B cell (primary cell): ENCODE data around the gene VPS11. TPM values are rescaled to one million over a fixed set of nuclear protein-coding genes. Genes with fewer than 3 reads are reported as not detected.

Source experiments
- ATAC-seq: fragments of 200-7000 bp; cut with Tn5 transposase; one replicate; pipeline ENCODE4 v1.10.0; 2021; ENCODE audit warnings: low read depth, mild to moderate bottlenecking, moderate number of reproducible peaks, moderate library complexity
- CTCF ChIA-PET: fragments of 350-600 bp; sonication (Branson Sonifier 250); formaldehyde crosslinking; loops from one replicate; lab custom pipeline; 2021; ENCODE audit warnings: antibody characterized with exemption, inconsistent platforms; lab: Charles Lee
- POLR2A ChIA-PET: fragments of 350-600 bp; sonication (Branson Sonifier 250); formaldehyde crosslinking; loops from one replicate; lab custom pipeline; 2021; ENCODE audit warnings: antibody characterized with exemption; lab: Charles Lee
- DNase-seq: peaks from one replicate; pipeline ENCODE4 v3.0.0; 2013
- H2AFZ ChIP-seq: 2 replicates; pipeline ENCODE4 v1.6.1; 2012; ENCODE audit warnings: mild to moderate bottlenecking, low read depth, low read length; ENCODE audit not compliant: insufficient read depth, poor library complexity, severe bottlenecking
- H3K27ac ChIP-seq, 2 donors: 1 replicate in 1 of 2; 2 replicates in 1 of 2; pipeline ENCODE4 v1.5.1; 2012 to 2013; ENCODE audit warnings: low read length in 2 of 2, mild to moderate bottlenecking in 2 of 2, moderate library complexity in 1 of 2
- H3K27me3 ChIP-seq, 4 experiments: fragments of 200-600 bp in 1 of 4; sonication (generic) in 1 of 4; replicated peaks in 1 of 4; 1 replicate in 2 of 4; 2 replicates in 2 of 4; pipeline versions ENCODE4 v1.6.1 to v1.7.0; 2013 to 2016; ENCODE audit warnings: low read length in 3 of 4, mild to moderate bottlenecking in 2 of 4, mixed read lengths in 1 of 4, moderate library complexity in 1 of 4; ENCODE audit not compliant: insufficient read depth in 4 of 4, control insufficient read depth in 3 of 4; ENCODE audit errors: control extremely low read depth in 1 of 4
- H3K36me3 ChIP-seq, 2 experiments: replicated peaks in 1 of 2; 1 replicate in 1 of 2; 2 replicates in 1 of 2; pipeline versions ENCODE4 v1.6.1 to v1.7.1; 2013; ENCODE audit warnings: low read length in 1 of 2; ENCODE audit not compliant: insufficient read depth in 2 of 2, control insufficient read depth in 1 of 2; ENCODE audit errors: control extremely low read depth in 1 of 2, extremely low read depth in 1 of 2
- H3K4me1 ChIP-seq, 2 donors: fragments of 200-600 bp in 1 of 2; sonication (generic) in 1 of 2; 1 replicate in 1 of 2; 2 replicates in 1 of 2; pipeline versions ENCODE4 v1.5.1 to v1.6.1; 2013 to 2017; ENCODE audit warnings: low read length in 2 of 2; ENCODE audit not compliant: control insufficient read depth in 2 of 2, insufficient read depth in 2 of 2
- H3K4me2 ChIP-seq: replicated peaks from 2 replicates; pipeline ENCODE3; 2012; ENCODE audit warnings: mild to moderate bottlenecking, low read depth, low read length; ENCODE audit not compliant: poor library complexity, severe bottlenecking
- H3K4me3 ChIP-seq, 5 experiments: fragments of 200-600 bp in 1 of 5; sonication (generic) in 1 of 5; 1 replicate in 3 of 5; 2 replicates in 2 of 5; pipeline versions ENCODE4 v1.5.1 to v1.7.0; 2011 to 2016; ENCODE audit warnings: low read length in 4 of 5, mild to moderate bottlenecking in 4 of 5, low read depth in 2 of 5, control low read depth in 1 of 5, moderate library complexity in 1 of 5; ENCODE audit not compliant: insufficient read depth in 1 of 5; ENCODE audit errors: control extremely low read depth in 1 of 5, extremely low read depth in 1 of 5
- H3K79me2 ChIP-seq: fragments of 200-600 bp; sonication (generic); one replicate; pipeline ENCODE4 v1.6.0; 2016; ENCODE audit warnings: low read length; ENCODE audit not compliant: control insufficient read depth, insufficient read depth
- H3K9ac ChIP-seq: fragments of 200-600 bp; sonication (generic); 2 replicates; pipeline ENCODE4 v1.6.1; 2017; ENCODE audit warnings: mild to moderate bottlenecking, low read length, moderate library complexity
- H3K9me3 ChIP-seq, 3 donors: one replicate each; pipeline versions ENCODE4 v1.6.1 to v1.7.1; 2013; ENCODE audit warnings: low read length in 2 of 3; ENCODE audit not compliant: control insufficient read depth in 2 of 3, insufficient read depth in 1 of 3; ENCODE audit errors: control extremely low read depth in 1 of 3
- H4K20me1 ChIP-seq: 2 replicates; pipeline ENCODE4 v1.6.0; 2012; ENCODE audit warnings: mild to moderate bottlenecking, low read length; ENCODE audit not compliant: insufficient read depth, control insufficient read depth, poor library complexity, severe bottlenecking
- H3K27ac Mint-ChIP-seq: one replicate; pipeline ENCODE4 v1.8.0; 2021; ENCODE audit warnings: mixed read lengths
- H3K27me3 Mint-ChIP-seq: one replicate; pipeline ENCODE4 v1.8.0; 2021; ENCODE audit warnings: mixed read lengths
- H3K4me1 Mint-ChIP-seq: one replicate; pipeline ENCODE4 v1.8.0; 2021; ENCODE audit warnings: mixed read lengths
- H3K4me3 Mint-ChIP-seq: one replicate; pipeline ENCODE4 v1.8.0; 2021; ENCODE audit warnings: mixed read lengths
- H3K9me3 Mint-ChIP-seq: one replicate; pipeline ENCODE4 v1.8.0; 2022; ENCODE audit warnings: mixed read lengths; ENCODE audit not compliant: insufficient read depth
- EZH2 ChIP-seq: IDR thresholded peaks from 2 replicates; pipeline ENCODE4 v1.6.1; 2012; ENCODE audit warnings: borderline replicate concordance, low read depth, mild to moderate bottlenecking, moderate library complexity, low read length; ENCODE audit not compliant: insufficient read depth, poor library complexity, severe bottlenecking
- WGBS: methylation state at CpG from one replicate; pipeline ENCODE4 v1.1.5; 2013; ENCODE audit warnings: missing lambda C conversion rate; ENCODE audit not compliant: insufficient coverage; 5-methylcytosine and 5-hydroxymethylcytosine counted together
- intact Hi-C: fragments of 100-400 bp; cut with micrococcal nuclease; formaldehyde crosslinking; loops from one replicate; pipeline ENCODE4 v1.10.0; 2022
- polyA plus RNA-seq: library from polyadenylated mRNA; depleted of rRNA; stranded (reverse); fragments of >200 nt; gene quantifications from 2 replicates; pipeline ENCODE4 v1.2.3, GENCODE V29; 2012
- total RNA-seq, 2 donors: library from RNA; stranded (reverse); fragments of 120-200 nt in 1 of 2; gene quantifications; 1 replicate in 1 of 2; 2 replicates in 1 of 2; pipeline versions ENCODE4 v1.2.3 to v1.2.4, GENCODE V29; 2013 to 2022
- TF ChIP-seq, protein P1 (sequence below): fragments of 200-600 bp; IDR thresholded peaks from one replicate; pipeline ENCODE4 v1.8.0; 2022; ENCODE audit warnings: antibody characterized with exemption, mild to moderate bottlenecking

Gene VPS11
- total and polyA plus RNA-seq, 2 donors (not counting 1 experiment from before 2014, with no cell fraction given), result 35.7 to 64.7 TPM

DNA sequence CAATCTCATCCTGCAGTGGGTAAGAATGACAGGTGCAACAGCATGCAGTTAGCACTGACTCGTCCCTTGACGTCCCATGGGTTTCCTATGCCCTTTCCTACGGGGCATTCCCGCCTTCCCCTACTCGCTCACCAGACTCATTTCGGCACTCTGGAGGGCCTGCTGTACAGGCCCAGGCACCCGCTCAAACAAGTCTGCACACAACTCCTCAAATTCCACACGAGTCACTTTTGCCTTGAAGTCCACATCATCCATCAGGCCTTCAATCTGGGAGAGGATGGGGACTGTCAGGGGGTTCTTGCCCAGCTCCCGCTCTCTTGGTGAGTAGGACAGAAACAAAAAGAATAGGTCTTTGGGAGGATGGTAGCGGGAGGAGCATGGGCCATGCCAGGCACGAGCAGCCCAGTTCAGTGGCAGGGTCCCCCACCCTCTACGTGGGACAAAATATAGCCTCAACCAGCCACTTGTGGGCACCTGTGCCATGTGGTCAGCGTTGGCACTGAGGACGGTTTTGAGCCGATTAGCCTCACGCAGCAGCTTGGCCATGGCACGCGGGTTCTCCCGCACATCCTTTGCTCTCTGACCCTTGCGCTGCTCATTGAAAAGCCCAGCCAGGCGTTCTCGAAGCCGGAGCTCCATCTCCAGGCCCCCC, 15.3 kb upstream of the VPS11 start:
- no peak overlapping the region for H3K4me3 ChIP-seq
- no peaks in the 10 kb centered on the region for H3K9me3 Mint-ChIP-seq
- H3K27ac ChIP-seq, result no peak overlapping the region
- peaks cover 19 to 28% of the 10 kb centered on the region in 2 donors for H3K4me1 ChIP-seq
- peaks cover 23% of the 10 kb centered on the region for H3K79me2 ChIP-seq
- ATAC-seq (no peak), DNase-seq (no peak)
- H3K9ac ChIP-seq, result no peak overlapping the region
- CTCF ChIA-PET, result interaction anchor here (0.8 to 1.0 kb wide), 2 partner anchors 15 to 34 kb away, joined by 3 read pairs; partner anchors contain the start of genes TRAPPC4 and VPS11
- H3K4me3 Mint-ChIP-seq, result peak overlapping the region; percentile 37
- H3K27me3 ChIP-seq, result no peaks in the 10 kb centered on the region
- POLR2A ChIA-PET, result interaction anchor here (0.8 kb wide), 1 partner anchor 22 kb away, joined by 3 read pairs; the partner anchor contains the start of gene SLC37A4
- no peaks in the 10 kb centered on the region for H3K27me3 Mint-ChIP-seq
- TF ChIP-seq, protein P1, sequence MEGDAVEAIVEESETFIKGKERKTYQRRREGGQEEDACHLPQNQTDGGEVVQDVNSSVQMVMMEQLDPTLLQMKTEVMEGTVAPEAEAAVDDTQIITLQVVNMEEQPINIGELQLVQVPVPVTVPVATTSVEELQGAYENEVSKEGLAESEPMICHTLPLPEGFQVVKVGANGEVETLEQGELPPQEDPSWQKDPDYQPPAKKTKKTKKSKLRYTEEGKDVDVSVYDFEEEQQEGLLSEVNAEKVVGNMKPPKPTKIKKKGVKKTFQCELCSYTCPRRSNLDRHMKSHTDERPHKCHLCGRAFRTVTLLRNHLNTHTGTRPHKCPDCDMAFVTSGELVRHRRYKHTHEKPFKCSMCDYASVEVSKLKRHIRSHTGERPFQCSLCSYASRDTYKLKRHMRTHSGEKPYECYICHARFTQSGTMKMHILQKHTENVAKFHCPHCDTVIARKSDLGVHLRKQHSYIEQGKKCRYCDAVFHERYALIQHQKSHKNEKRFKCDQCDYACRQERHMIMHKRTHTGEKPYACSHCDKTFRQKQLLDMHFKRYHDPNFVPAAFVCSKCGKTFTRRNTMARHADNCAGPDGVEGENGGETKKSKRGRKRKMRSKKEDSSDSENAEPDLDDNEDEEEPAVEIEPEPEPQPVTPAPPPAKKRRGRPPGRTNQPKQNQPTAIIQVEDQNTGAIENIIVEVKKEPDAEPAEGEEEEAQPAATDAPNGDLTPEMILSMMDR, result no peak
- no peak for TF ChIP-seq EZH2
- intact Hi-C loops, result no loop called here
- H3K4me1 Mint-ChIP-seq, result peaks cover 36% of the 10 kb centered on the region
- no peaks in the 10 kb centered on the region for H3K9me3 ChIP-seq
- H3K4me2 ChIP-seq, result peak overlapping the region; percentile 42
- no peak overlapping the region for H2AFZ ChIP-seq
- 88% methylated on average over 22 of the region's 23 CpGs for WGBS
- no peaks in the 10 kb centered on the region for H4K20me1 ChIP-seq
- H3K36me3 ChIP-seq, result peaks cover 0 to 67% of the 10 kb centered on the region in 2 experiments
- peak overlapping the region; percentile 73 for H3K27ac Mint-ChIP-seq

DNA sequence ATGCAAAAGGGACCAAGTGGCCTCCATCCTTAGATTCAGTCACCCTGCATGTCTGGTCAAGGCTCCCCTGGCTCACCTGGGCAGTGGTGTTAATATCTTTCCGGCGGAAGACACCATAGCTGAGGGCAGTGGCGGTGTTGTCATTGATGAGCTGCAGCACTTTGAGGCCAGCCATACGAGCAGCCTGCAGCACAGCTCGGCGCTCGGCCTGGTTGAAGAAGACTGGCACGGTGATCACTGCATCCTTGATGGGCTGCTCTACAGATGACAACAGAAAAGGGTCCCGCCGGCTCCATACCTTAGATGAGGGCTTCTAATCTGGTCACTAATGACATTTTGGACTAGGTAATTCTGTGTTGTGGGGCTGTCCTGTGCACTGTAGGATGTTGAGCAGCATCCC, 13.2 kb upstream of the VPS11 start:
- 96% methylated on average over 8 of the region's 10 CpGs for WGBS
- no peak overlapping the region for H3K9ac ChIP-seq
- no peak for ATAC-seq
- no peak overlapping the region for H2AFZ ChIP-seq
- no peaks in the 10 kb centered on the region for H3K9me3 ChIP-seq
- no peak overlapping the region for H3K27ac ChIP-seq
- no peaks in the 10 kb centered on the region for H4K20me1 ChIP-seq
- peaks cover 34% of the 10 kb centered on the region for H3K79me2 ChIP-seq
- no peak overlapping the region for H3K27ac Mint-ChIP-seq
- no peak overlapping the region for H3K4me2 ChIP-seq
- no peaks in the 10 kb centered on the region for H3K27me3 Mint-ChIP-seq
- ChIA-PET CTCF (no interaction called here), POLR2A (interaction anchor here (0.5 kb wide), 1 partner anchor 20 kb away, joined by 7 read pairs; no protein-coding TSS in a partner anchor)
- intact Hi-C loops, result no loop called here
- DNase-seq, result no peak
- H3K4me3 Mint-ChIP-seq, result peak overlapping the region; percentile 53
- peaks cover 27 to 38% of the 10 kb centered on the region in 2 donors for H3K4me1 ChIP-seq
- no peaks in the 10 kb centered on the region for H3K27me3 ChIP-seq
- H3K4me1 Mint-ChIP-seq, result peaks cover 46% of the 10 kb centered on the region
- no peak for TF ChIP-seq EZH2
- TF ChIP-seq, protein P1, result no peak
- no peaks in the 10 kb centered on the region for H3K9me3 Mint-ChIP-seq
- H3K36me3 ChIP-seq, result peaks cover 0 to 46% of the 10 kb centered on the region in 2 experiments
- no peak overlapping the region for H3K4me3 ChIP-seq
